GM21825 (cell line): ENCODE results near the gene GNG2.

Experiments
- ATAC-seq: cut with Tn5 transposase; IDR thresholded peaks from one replicate; pipeline ENCODE4 v1.9.1; 2021; ENCODE audit warnings: mild to moderate bottlenecking, moderate library complexity; ENCODE audit not compliant: unreplicated experiment

GNG2 gene

GRCh38 chr14:51860164-51860824 lies at the start of gene GNG2:
TSS of gene GNG2 (plus strand) at chr14:51860612. CDS start at chr14:51950679, 90,067 bp downstream.
- ATAC-seq: peak; percentile 85

DNA sequence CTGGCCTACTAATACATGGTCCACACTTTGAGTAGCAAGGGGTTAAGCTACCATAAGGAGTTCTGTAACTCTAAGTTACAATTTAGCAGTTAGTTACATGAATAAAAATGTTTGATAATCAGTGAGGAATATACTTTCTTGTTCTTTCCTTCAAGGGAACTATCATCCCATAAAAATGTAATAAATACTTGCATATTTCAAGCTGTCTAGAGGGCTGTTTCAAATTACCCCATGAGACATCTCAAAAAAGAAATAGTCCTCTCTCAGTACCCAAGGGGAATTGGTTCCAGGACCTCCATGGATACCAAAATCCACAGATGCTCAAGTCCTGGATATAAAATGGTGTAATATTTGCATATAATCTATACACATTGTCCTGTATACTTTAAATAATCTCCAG lies 48.7 kb upstream of the GNG2 start:
- no peak for ATAC-seq

- no peak for ATAC-seq
Observed at GRCh38 chr14:51816031-51816430, 44.4 kb upstream of the GNG2 start.

DNA sequence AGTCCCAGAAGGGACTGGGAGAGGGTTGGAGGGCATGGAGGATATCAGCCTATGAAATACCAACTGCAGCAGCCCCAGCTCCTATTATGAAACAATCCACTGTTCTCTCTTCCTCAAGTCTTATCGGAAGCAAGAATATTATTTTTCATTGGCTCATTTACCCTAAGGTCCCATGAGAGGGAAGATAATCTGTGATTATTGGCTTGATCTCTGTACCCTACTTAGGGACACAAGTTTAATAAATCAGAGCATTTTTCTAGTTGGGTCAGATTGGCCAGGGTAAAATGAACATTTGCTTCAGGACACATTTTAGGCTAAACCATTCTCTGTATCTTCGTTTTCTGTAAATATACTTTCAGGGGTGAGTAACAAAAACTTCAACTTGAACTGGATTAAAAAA lies 43.1 kb upstream of the GNG2 start:
- no peak for ATAC-seq

GRCh38 chr14:51818748-51819380 lies 41.5 kb upstream of the GNG2 start:
- no peak for ATAC-seq

- ATAC-seq: no peak
Observed at GRCh38 chr14:51821822-51822221, 38.6 kb upstream of the GNG2 start.

DNA sequence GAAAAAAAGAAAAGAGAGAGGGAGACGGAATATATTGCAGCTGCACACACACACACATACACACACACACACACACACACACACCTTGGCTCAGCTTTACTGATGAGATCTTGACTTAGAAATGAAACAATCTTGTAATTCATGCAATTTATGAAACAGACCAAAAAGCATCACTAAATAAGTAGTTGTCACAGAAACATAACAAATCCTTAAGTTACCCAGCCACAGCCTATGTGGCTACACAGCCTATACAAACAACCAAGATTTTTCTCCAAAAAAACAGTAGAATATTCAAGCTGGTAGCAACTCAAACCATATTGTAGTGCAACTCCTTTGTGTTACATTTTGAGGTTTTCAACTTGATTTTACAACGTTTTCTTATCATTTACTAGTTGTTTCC lies 37.9 kb upstream of the GNG2 start:
- no peak for ATAC-seq

GRCh38 chr14:51823706-51824105 lies 36.7 kb upstream of the GNG2 start:
- ATAC-seq: no peak

DNA sequence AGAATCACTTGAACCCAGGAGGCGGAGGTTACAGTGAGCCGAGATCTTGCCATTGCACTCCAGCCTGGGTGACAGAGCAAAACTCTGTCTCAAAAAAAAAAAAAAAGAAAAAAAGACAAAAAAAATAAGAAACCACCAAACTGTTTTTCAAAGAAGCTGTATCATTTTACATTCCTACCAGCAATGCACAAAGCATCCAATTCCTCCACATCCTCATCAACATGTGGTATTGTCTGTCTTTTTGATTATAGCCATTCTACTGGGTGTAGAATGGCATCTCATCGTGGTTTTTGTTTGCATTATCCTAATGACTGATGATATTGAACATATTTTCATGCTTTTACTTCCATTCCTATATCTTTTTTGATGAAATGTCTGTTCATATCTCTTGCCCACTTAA lies 36.2 kb upstream of the GNG2 start:
- no peak for ATAC-seq

DNA sequence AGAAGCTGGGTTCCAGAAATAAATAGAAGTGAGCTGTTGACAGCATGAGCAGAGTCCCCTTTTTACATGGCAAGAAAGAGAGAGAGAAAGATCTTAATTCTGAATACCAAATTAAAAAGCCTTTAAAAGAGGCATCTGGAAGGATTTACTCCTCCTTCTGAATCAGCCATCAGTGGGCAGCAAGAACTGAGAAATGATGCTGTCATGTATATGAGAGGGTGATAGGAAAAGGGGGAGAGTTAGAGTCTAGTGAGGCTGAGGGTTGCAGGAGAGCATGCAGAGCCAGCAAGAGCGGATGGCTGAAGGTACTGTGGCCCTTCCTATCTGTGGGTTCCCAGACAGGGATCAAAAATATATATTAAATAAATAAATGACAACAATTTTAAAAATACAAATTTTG lies 34.5 kb upstream of the GNG2 start:
- no peak for ATAC-seq

DNA sequence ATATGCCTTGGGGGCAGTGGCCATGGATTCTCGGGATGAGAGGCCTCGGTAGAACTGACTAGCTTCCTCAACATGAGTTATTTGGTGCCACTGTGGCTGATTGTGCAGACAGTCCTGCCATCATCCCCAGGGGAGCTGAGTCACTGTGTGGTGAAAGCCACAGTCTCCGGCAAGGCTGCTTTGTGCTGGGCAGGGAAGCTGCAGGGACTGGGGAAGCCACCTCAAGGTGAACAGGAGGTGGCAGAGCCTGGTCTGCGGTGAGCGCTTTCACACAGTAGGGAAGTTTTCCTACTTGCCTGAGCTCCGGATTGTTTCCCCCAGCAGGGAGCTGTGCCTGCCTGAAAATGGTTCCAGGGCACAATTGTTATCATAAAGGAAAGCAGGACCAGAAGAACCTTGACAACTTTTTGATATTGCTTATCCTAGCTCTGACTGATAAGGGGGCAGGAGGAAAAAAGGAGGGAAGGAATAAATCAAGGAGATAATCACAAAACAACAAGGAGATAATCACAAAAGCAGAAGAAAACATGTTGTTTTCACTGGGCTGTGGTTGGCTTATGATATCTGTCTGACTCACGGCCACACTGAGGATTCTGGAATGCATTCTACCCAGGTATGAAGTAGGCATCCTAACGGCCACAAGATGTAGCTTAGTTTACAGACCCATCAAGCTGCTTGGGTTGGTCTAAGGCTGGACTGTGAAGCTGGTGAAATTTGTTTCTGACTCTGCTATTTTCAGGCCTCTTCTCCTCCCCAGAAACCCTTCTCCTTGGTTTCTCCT lies 32.2 kb upstream of the GNG2 start:
- ATAC-seq: peak; percentile 97

DNA sequence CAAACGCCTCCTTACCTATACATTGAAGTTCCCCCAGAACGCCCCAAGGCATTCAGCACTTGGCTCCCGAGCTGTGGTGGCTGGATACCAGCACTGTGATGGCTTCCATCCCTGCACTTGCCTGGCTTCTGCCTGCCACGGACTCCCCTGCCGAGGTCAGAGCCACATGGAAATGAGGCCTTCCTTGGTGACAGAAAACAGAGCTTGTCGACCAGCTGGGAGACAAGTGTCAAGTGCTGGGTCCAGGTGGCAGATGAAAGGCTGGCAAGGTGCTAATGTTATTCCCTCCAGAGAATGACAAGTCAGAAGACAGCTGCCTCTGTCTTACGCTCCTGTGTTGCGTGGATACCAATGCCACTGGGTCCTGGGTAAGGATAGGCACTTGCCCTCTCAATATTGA lies 26.2 kb upstream of the GNG2 start:
- ATAC-seq: no peak

DNA sequence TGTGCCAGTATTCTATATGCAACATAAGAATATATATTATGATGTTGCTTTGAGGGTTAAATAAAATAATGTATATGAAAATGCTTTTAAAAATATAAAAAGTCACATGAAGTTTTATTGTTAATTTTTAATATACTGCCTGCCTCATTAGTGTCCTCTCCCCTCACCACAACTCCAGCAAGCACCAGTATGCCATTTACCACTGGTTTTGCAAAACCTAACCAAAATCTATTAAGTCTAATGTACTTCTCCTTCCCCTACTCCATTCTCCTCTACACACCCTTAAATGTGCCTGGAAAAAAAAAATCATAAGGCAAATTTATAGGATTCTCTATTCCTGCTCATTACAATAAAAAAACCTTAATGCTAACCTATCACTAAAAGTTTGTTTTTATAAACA lies 24.0 kb upstream of the GNG2 start:
- no peak for ATAC-seq

DNA sequence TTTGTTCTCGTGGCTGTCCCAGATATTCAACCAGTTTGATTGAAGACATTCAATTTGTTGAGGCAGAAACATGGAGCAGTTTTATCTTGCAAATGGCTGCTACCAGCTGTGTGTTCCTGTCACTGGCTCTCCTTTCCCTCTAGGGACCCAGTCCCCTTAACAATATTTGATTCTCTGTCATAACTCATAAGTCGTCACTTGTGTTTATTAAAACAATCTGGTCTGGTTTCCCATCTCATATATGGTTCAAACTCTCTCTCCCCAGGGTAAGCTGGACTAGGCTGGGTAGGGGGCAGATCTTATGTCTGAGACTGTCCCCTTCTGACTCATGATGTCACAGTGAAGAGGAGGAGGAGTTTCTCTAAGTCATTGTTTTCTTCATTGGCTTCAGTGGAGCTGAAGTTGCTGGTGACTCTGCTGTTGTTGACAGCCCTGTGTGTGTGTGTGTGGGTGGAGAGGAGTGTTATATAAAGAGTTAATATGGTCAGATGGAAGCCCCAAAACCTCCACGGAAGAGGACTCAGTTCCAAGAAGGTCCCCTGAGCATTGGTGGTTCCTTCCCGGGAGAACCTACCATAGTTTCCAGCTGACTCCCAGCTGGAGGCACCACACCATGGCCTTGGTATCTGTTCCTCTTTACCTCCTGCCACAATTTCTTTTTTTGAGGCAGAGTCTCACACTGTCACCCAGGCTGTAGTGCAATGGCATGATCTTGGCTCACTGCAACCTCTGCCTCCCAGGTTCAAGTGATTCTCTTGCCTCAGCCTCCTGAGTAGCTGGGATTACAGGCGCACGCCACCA lies 16.1 kb upstream of the GNG2 start:
- ATAC-seq: no peak

GRCh38 chr14:51845811-51846210 lies 14.6 kb upstream of the GNG2 start:
- no peak for ATAC-seq

- peak; percentile 74 for ATAC-seq
Observed at GRCh38 chr14:51846631-51847488, 13.6 kb upstream of the GNG2 start.

DNA sequence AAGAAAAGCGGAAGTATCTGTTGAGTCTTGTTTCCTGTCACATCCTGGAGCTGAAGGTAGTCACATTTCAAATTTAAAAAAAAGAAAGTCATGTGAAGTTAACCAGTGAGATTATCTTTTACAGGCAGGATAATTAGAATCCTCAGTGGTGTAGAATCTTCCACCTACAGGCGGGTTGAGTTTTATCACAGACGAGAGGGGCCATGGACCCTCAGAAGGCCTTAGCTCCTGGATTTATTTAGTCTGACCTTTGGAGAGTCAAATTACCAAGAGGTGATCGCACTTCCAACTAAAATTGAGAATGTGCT lies 13.0 kb upstream of the GNG2 start:
- no peak for ATAC-seq

DNA sequence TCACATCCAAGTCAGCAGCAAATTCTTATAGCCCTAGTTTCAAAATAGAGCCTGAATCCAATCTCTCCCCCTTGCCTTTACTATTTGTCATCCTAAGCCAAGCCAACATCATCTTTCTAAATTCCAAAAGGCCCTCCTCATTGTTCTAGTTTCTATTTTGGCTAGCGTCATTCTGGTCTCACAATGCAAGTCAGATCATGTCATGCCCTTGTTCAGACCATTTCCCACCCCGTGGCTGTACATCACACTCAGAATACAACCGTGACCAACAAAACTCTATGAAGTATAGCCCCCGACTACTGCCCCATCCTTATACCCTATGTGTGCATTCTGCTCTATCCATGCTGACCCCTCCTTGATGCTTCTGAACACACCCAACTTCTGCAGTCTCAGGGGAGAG lies 12.3 kb upstream of the GNG2 start:
- no peak for ATAC-seq

DNA sequence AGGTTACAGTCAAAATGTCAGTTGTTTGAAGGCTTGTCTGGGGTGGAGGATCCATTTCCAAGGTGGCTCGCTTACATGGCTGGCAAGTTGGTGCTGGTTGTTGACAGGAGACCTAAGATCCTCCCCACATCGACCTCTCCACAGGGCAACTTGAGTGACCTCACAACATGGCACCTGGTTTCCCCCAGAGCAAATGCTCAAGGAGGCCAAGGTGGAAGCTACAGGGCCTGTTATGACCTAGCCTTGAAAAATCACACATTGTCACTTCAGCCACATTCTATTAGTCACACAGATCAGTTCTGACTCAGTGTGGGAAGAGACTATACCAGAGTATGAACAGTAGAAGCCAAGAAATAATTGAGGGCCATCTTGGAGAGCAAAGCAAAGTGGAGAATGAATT lies 11.3 kb upstream of the GNG2 start:
- ATAC-seq: no peak

DNA sequence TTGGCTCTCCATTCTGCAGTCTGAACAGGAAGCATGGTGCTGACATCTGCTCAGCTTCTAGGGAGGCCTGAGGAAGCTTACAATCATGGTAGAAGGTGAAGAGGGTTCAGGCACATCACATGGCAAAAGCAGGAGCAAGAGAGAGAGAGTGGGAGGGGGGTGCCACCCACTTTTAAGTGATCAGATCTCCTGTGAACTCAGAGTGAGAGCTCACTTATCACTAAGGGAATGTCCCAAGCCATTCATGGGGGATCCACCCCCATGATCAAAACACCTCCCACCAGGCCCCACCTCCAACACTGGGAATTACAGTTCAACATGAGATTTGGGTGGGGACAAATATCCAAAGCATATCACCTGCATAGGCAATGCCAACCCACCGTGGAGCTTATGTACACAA lies 9.8 kb upstream of the GNG2 start:
- no peak for ATAC-seq

GRCh38 chr14:51852541-51852940 lies 7.9 kb upstream of the GNG2 start:
- no peak for ATAC-seq
